ENCODE results near the gene PSME4. TPM values are rescaled to one million over a fixed set of nuclear protein-coding genes. Genes with fewer than 3 reads are reported as not detected.

Gene PSME4
- total and polyA plus RNA-seq, 2 experiments from 2014 or later, result 44.7 to 98.6 TPM

- TF ChIP-seq, protein P1, sequence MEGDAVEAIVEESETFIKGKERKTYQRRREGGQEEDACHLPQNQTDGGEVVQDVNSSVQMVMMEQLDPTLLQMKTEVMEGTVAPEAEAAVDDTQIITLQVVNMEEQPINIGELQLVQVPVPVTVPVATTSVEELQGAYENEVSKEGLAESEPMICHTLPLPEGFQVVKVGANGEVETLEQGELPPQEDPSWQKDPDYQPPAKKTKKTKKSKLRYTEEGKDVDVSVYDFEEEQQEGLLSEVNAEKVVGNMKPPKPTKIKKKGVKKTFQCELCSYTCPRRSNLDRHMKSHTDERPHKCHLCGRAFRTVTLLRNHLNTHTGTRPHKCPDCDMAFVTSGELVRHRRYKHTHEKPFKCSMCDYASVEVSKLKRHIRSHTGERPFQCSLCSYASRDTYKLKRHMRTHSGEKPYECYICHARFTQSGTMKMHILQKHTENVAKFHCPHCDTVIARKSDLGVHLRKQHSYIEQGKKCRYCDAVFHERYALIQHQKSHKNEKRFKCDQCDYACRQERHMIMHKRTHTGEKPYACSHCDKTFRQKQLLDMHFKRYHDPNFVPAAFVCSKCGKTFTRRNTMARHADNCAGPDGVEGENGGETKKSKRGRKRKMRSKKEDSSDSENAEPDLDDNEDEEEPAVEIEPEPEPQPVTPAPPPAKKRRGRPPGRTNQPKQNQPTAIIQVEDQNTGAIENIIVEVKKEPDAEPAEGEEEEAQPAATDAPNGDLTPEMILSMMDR (conservative IDR thresholded peaks at IDR 0.05; ENCODE audit: low read depth in 2 of 2), result no peak
- TF ChIP-seq, protein P2, sequence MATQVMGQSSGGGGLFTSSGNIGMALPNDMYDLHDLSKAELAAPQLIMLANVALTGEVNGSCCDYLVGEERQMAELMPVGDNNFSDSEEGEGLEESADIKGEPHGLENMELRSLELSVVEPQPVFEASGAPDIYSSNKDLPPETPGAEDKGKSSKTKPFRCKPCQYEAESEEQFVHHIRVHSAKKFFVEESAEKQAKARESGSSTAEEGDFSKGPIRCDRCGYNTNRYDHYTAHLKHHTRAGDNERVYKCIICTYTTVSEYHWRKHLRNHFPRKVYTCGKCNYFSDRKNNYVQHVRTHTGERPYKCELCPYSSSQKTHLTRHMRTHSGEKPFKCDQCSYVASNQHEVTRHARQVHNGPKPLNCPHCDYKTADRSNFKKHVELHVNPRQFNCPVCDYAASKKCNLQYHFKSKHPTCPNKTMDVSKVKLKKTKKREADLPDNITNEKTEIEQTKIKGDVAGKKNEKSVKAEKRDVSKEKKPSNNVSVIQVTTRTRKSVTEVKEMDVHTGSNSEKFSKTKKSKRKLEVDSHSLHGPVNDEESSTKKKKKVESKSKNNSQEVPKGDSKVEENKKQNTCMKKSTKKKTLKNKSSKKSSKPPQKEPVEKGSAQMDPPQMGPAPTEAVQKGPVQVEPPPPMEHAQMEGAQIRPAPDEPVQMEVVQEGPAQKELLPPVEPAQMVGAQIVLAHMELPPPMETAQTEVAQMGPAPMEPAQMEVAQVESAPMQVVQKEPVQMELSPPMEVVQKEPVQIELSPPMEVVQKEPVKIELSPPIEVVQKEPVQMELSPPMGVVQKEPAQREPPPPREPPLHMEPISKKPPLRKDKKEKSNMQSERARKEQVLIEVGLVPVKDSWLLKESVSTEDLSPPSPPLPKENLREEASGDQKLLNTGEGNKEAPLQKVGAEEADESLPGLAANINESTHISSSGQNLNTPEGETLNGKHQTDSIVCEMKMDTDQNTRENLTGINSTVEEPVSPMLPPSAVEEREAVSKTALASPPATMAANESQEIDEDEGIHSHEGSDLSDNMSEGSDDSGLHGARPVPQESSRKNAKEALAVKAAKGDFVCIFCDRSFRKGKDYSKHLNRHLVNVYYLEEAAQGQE (IDR thresholded peaks at IDR 0.05; ENCODE audit: unreplicated experiment), result no peak
- TF ChIP-seq STAT1 (IDR thresholded peaks at IDR 0.05; ENCODE audit: unreplicated experiment) (no peak), CREB1 (CRISPR knock-in tag; IDR thresholded peaks at IDR 0.05; ENCODE audit: low read depth) (no peak)
These were observed 25.3 kb downstream of the PSME4 start (continued) for GRCh38 chr2:53945538-53945937.

- no peak for DNase-seq (ENCODE audit: low spot score)
- no peaks in the 10 kb centered on the region for H3K9me2 ChIP-seq (ENCODE audit: insufficient read depth)
- peaks cover 44% of the 10 kb centered on the region for H3K79me2 ChIP-seq (replicated peaks; ENCODE audit: insufficient read depth)
- H4K20me1 ChIP-seq (replicated peaks; ENCODE audit: insufficient read depth), result peaks cover 3% of the 10 kb centered on the region
- Mint-ChIP-seq H3K36me3 (ENCODE audit: low read depth) (peaks cover 42% of the 10 kb centered on the region), H3K27ac (no peak overlapping the region), H3K9me3 (no peaks in the 10 kb centered on the region), H3K4me1 (no peaks in the 10 kb centered on the region; the same call in 2 of the 3 replicates), H3K4me3 (no peak overlapping the region), H3K27me3 (ENCODE audit: insufficient read depth, low read depth, poor library complexity) (no peaks in the 10 kb centered on the region)
- H3K27ac ChIP-seq (ENCODE audit: low read depth), result no peak overlapping the region
- no peak overlapping the region for H2AFZ ChIP-seq
- H3K36me3 ChIP-seq (ENCODE audit: insufficient read depth), result peaks cover 11% of the 10 kb centered on the region; the same call in 1 of the 2 replicates
- no peaks in the 10 kb centered on the region for H3K4me1 ChIP-seq (ENCODE audit: insufficient read depth)
- H3K27me3 ChIP-seq (ENCODE audit: insufficient read depth), result no peaks in the 10 kb centered on the region
- TF ChIP-seq STAT1 (IDR thresholded peaks at IDR 0.05; ENCODE audit: unreplicated experiment) (no peak), EZH2phosphoT487 (IDR thresholded peaks at IDR 0.05; ENCODE audit: unreplicated experiment) (no peak), CREB1 (CRISPR knock-in tag; IDR thresholded peaks at IDR 0.05; ENCODE audit: low read depth) (no peak)
- TF ChIP-seq, protein P3, sequence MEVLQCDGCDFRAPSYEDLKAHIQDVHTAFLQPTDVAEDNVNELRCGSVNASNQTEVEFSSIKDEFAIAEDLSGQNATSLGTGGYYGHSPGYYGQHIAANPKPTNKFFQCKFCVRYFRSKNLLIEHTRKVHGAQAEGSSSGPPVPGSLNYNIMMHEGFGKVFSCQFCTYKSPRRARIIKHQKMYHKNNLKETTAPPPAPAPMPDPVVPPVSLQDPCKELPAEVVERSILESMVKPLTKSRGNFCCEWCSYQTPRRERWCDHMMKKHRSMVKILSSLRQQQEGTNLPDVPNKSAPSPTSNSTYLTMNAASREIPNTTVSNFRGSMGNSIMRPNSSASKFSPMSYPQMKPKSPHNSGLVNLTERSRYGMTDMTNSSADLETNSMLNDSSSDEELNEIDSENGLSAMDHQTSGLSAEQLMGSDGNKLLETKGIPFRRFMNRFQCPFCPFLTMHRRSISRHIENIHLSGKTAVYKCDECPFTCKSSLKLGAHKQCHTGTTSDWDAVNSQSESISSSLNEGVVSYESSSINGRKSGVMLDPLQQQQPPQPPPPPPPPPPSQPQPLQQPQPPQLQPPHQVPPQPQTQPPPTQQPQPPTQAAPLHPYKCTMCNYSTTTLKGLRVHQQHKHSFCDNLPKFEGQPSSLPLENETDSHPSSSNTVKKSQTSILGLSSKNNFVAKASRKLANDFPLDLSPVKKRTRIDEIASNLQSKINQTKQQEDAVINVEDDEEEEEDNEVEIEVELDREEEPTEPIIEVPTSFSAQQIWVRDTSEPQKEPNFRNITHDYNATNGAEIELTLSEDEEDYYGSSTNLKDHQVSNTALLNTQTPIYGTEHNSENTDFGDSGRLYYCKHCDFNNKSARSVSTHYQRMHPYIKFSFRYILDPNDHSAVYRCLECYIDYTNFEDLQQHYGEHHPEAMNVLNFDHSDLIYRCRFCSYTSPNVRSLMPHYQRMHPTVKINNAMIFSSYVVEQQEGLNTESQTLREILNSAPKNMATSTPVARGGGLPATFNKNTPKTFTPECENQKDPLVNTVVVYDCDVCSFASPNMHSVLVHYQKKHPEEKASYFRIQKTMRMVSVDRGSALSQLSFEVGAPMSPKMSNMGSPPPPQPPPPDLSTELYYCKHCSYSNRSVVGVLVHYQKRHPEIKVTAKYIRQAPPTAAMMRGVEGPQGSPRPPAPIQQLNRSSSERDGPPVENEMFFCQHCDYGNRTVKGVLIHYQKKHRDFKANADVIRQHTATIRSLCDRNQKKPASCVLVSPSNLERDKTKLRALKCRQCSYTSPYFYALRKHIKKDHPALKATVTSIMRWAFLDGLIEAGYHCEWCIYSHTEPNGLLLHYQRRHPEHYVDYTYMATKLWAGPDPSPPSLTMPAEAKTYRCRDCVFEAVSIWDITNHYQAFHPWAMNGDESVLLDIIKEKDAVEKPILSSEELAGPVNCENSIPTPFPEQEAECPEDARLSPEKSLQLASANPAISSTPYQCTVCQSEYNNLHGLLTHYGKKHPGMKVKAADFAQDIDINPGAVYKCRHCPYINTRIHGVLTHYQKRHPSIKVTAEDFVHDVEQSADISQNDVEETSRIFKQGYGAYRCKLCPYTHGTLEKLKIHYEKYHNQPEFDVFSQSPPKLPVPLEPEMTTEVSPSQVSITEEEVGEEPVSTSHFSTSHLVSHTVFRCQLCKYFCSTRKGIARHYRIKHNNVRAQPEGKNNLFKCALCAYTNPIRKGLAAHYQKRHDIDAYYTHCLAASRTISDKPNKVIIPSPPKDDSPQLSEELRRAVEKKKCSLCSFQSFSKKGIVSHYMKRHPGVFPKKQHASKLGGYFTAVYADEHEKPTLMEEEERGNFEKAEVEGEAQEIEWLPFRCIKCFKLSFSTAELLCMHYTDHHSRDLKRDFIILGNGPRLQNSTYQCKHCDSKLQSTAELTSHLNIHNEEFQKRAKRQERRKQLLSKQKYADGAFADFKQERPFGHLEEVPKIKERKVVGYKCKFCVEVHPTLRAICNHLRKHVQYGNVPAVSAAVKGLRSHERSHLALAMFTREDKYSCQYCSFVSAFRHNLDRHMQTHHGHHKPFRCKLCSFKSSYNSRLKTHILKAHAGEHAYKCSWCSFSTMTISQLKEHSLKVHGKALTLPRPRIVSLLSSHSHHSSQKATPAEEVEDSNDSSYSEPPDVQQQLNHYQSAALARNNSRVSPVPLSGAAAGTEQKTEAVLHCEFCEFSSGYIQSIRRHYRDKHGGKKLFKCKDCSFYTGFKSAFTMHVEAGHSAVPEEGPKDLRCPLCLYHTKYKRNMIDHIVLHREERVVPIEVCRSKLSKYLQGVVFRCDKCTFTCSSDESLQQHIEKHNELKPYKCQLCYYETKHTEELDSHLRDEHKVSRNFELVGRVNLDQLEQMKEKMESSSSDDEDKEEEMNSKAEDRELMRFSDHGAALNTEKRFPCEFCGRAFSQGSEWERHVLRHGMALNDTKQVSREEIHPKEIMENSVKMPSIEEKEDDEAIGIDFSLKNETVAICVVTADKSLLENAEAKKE (CRISPR knock-in tag; IDR thresholded peaks at IDR 0.05), result no peak
- H3K4me2 ChIP-seq, result no peak overlapping the region
- ATAC-seq, result no peak
- no peak overlapping the region for H3K4me3 ChIP-seq
- H3F3A ChIP-seq (replicated peaks; ENCODE audit: low read depth), result no peaks in the 10 kb centered on the region
These were observed 26.3 kb downstream of the PSME4 start for GRCh38 chr2:53944542-53944941.

All from GM23338 (cell line).